Central memory CD8-positive, alpha-beta T cell (primary cell): ENCODE data around the gene ADRB2.
A peak's percentile ranks its signal among the peaks of the same experiment; 100 is the strongest.

Source experiments
- ATAC-seq: fragments of 150-1000 bp; cut with Tn5 transposase; replicated peaks from 2 replicates; pipeline ENCODE4 v1.10.0; 2022; ENCODE audit warnings: mild to moderate bottlenecking, moderate FRiP score, moderate number of reproducible peaks; ENCODE audit not compliant: poor library complexity, severe bottlenecking; ENCODE audit errors: extremely low read depth
- DNase-seq, 2 donors: peaks; one replicate each; pipeline ENCODE4 v3.0.0; 2021; ENCODE audit warnings: low spot score in 2 of 2
- H3K27ac Mint-ChIP-seq: one replicate; pipeline ENCODE4 v1.8.0; 2022; ENCODE audit warnings: low read depth, mild to moderate bottlenecking, moderate library complexity, mixed read lengths
- H3K27me3 Mint-ChIP-seq: one replicate; pipeline ENCODE4 v1.8.0; 2022; ENCODE audit warnings: mixed read lengths
- H3K36me3 Mint-ChIP-seq: one replicate; pipeline ENCODE4 v1.8.0; 2022; ENCODE audit warnings: mild to moderate bottlenecking, moderate library complexity, mixed read lengths; ENCODE audit not compliant: insufficient read depth
- H3K4me1 Mint-ChIP-seq: one replicate; pipeline ENCODE4 v1.8.0; 2022; ENCODE audit warnings: mixed read lengths
- H3K4me3 Mint-ChIP-seq: one replicate; pipeline ENCODE4 v1.8.0; 2022; ENCODE audit warnings: mild to moderate bottlenecking, moderate library complexity, mixed read lengths
- H3K9me3 Mint-ChIP-seq: one replicate; pipeline ENCODE4 v1.8.0; 2022; ENCODE audit warnings: mixed read lengths

ADRB2 gene

DNA sequence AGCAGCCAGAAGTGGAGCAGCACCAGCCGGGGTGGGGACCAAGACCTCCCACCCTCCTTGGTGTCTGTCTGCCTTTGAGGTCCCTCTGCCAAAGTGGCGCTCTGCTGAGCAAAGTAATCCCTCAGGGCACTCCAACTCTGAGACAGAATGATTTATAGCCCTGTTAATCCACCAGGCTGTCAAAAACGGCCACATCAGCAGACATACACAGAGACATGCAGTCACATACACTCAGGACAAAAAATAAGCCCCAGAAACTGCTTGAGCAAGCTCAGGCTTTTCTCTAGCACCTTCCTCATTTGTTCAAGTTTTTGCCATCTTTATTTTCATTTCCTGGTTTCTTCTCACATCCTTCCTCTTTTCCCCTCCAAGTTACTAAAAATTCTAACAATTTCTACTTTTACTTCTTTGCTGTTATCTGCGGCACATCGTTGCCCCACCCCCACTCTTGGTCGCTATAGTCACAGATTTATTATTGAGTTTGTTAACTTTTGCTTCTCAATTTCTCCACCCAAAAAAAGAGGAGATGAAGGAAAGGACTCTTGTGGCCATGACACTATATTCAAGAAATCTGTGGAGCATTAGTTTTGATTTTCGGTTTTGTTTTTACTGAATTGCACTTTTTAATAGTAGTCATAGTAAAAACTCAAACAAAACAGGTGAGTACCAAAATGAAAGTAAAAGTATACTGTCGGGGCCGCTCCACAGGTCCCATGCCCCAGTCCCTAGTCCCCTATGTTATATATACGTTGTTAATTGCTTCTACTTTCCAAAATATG is 17.4 kb upstream of the ADRB2 start:
- Mint-ChIP-seq H3K27me3 (no peaks in the 10 kb centered on the region), H3K4me1 (peaks cover 38% of the 10 kb centered on the region), H3K9me3 (no peaks in the 10 kb centered on the region), H3K36me3 (peaks cover 8% of the 10 kb centered on the region), H3K4me3 (peak overlapping the region; percentile 85), H3K27ac (peak overlapping the region; percentile 96)
- DNase-seq (no peak), ATAC-seq (peak; percentile 85)

GRCh38 chr5:148809781-148810524 is 16.5 kb upstream of the ADRB2 start:
- Mint-ChIP-seq H3K4me3 (peak overlapping the region; percentile 85), H3K27ac (peak overlapping the region; percentile 96), H3K9me3 (no peaks in the 10 kb centered on the region), H3K4me1 (peaks cover 38% of the 10 kb centered on the region), H3K36me3 (peaks cover 8% of the 10 kb centered on the region), H3K27me3 (no peaks in the 10 kb centered on the region)
- no peak for DNase-seq
- ATAC-seq: no peak

- peaks cover 38% of the 10 kb centered on the region for H3K4me1 Mint-ChIP-seq
- ATAC-seq (peak; percentile 33), DNase-seq (no peak)
- H3K9me3 Mint-ChIP-seq: no peaks in the 10 kb centered on the region
- H3K4me3 Mint-ChIP-seq: peak overlapping the region; percentile 85
- H3K27me3 Mint-ChIP-seq: no peaks in the 10 kb centered on the region
- peak overlapping the region; percentile 96 for H3K27ac Mint-ChIP-seq
- peaks cover 8% of the 10 kb centered on the region for H3K36me3 Mint-ChIP-seq
Measured at GRCh38 chr5:148810823-148811222, 15.6 kb upstream of the ADRB2 start.

DNA sequence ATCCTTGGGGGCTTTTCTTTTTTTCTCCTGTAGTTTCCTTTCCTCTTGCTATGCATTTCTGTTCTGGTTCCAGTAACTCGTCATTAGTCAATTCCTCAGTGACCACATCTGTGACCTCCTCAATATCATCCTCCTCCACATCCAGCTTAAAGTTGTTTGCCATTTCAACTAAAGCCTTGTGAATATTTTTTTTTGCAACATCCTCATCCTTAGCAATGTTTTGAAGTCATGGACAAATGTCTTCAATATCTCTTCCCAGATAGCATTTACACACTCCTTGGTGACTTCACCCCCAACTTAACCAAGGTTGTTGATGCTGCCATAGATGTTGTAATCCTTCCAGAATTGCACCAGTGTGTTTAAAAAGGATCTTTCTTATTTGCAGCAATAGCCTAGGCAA is 14.7 kb upstream of the ADRB2 start:
- Mint-ChIP-seq H3K27ac (no peak overlapping the region), H3K4me3 (no peak overlapping the region), H3K36me3 (peaks cover 10% of the 10 kb centered on the region), H3K9me3 (no peaks in the 10 kb centered on the region), H3K27me3 (no peaks in the 10 kb centered on the region), H3K4me1 (peaks cover 38% of the 10 kb centered on the region)
- no peak for ATAC-seq
- no peak for DNase-seq

- no peak for ATAC-seq
- no peak for DNase-seq
- no peak overlapping the region for H3K27ac Mint-ChIP-seq
- H3K27me3 Mint-ChIP-seq: no peaks in the 10 kb centered on the region
- no peak overlapping the region for H3K4me3 Mint-ChIP-seq
- H3K36me3 Mint-ChIP-seq: peaks cover 6% of the 10 kb centered on the region
- no peaks in the 10 kb centered on the region for H3K9me3 Mint-ChIP-seq
- H3K4me1 Mint-ChIP-seq: peaks cover 19% of the 10 kb centered on the region
Measured at GRCh38 chr5:148815086-148815485, 11.3 kb upstream of the ADRB2 start.

GRCh38 chr5:148815578-148815977 is 10.8 kb upstream of the ADRB2 start:
- peaks cover 16% of the 10 kb centered on the region for H3K4me1 Mint-ChIP-seq

DNA sequence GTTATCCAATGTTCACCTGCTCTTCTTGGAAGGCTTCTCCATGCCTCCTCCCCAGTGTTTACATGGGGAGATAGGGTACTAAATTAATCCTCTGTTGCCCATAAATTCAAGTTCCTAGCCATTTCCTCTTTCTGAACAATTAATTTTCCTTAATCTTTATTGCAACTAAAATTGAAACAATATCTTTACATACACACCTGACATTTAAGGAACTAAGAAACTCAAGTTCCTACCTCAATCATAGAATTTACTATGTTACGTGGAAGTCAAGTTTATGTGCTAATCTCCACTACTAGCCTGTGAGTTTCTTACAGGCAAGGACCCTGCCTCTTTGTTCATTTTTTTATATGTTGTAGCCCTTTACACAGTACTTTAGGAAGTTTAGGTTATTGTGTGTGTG is 10.1 kb upstream of the ADRB2 start:
- ATAC-seq: no peak
- H3K4me1 Mint-ChIP-seq: peaks cover 15% of the 10 kb centered on the region
- H3K4me3 Mint-ChIP-seq: no peak overlapping the region
- DNase-seq: no peak
- no peak overlapping the region for H3K27ac Mint-ChIP-seq
- H3K36me3 Mint-ChIP-seq: peaks cover 3% of the 10 kb centered on the region
- H3K9me3 Mint-ChIP-seq: no peaks in the 10 kb centered on the region
- H3K27me3 Mint-ChIP-seq: no peaks in the 10 kb centered on the region

More at GRCh38 chr5:148815578-148815977, 10.8 kb upstream of the ADRB2 start:
- Mint-ChIP-seq H3K4me3 (no peak overlapping the region), H3K27me3 (no peaks in the 10 kb centered on the region), H3K27ac (no peak overlapping the region), H3K36me3 (peaks cover 4% of the 10 kb centered on the region), H3K9me3 (no peaks in the 10 kb centered on the region)
- ATAC-seq: no peak
- no peak for DNase-seq

GRCh38 chr5:148816782-148817181 is 9.6 kb upstream of the ADRB2 start:
- ATAC-seq: no peak
- no peak overlapping the region for H3K4me3 Mint-ChIP-seq
- H3K4me1 Mint-ChIP-seq: peaks cover 10% of the 10 kb centered on the region
- no peak overlapping the region for H3K27ac Mint-ChIP-seq
- H3K27me3 Mint-ChIP-seq: no peaks in the 10 kb centered on the region
- no peaks in the 10 kb centered on the region for H3K9me3 Mint-ChIP-seq
- H3K36me3 Mint-ChIP-seq: peaks cover 2% of the 10 kb centered on the region
- no peak for DNase-seq

- no peak for DNase-seq
- no peak overlapping the region for H3K4me3 Mint-ChIP-seq
- H3K27ac Mint-ChIP-seq: no peak overlapping the region
- H3K4me1 Mint-ChIP-seq: peaks cover 6% of the 10 kb centered on the region
- H3K27me3 Mint-ChIP-seq: no peaks in the 10 kb centered on the region
- no peaks in the 10 kb centered on the region for H3K9me3 Mint-ChIP-seq
- H3K36me3 Mint-ChIP-seq: peaks cover 2% of the 10 kb centered on the region
- ATAC-seq: no peak
Measured at GRCh38 chr5:148817606-148818005, 8.8 kb upstream of the ADRB2 start.

GRCh38 chr5:148820461-148821395 is 5.7 kb upstream of the ADRB2 start:
- DNase-seq: no peak
- Mint-ChIP-seq H3K27ac (no peak overlapping the region), H3K27me3 (no peaks in the 10 kb centered on the region), H3K4me1 (peaks cover 11% of the 10 kb centered on the region), H3K36me3 (peaks cover 4% of the 10 kb centered on the region), H3K9me3 (no peaks in the 10 kb centered on the region), H3K4me3 (no peak overlapping the region)
- no peak for ATAC-seq

DNA sequence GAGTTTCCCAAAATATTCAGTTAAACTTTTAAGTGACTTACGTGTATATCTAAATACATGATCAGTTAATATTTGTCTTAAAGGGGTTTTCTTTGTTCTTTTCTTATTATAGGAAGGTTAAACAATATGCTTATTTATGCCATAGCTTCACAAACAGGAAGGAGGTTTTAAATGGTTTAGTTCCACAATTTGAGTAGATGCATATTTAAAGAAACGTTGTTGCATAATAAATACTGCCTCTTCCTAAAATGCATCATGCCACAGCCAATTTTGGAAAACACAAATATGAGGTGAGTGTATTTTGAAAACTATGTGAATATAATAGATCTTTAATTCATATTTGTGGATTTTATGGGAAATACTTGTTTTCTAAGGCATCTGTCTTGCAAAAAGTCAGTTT is 2.5 kb upstream of the ADRB2 start:
- H3K27ac Mint-ChIP-seq: no peak overlapping the region
- no peaks in the 10 kb centered on the region for H3K27me3 Mint-ChIP-seq
- no peak for ATAC-seq
- H3K9me3 Mint-ChIP-seq: no peaks in the 10 kb centered on the region
- H3K4me1 Mint-ChIP-seq: peaks cover 34% of the 10 kb centered on the region
- H3K4me3 Mint-ChIP-seq: no peak overlapping the region
- no peak for DNase-seq
- peaks cover 22% of the 10 kb centered on the region for H3K36me3 Mint-ChIP-seq

DNA sequence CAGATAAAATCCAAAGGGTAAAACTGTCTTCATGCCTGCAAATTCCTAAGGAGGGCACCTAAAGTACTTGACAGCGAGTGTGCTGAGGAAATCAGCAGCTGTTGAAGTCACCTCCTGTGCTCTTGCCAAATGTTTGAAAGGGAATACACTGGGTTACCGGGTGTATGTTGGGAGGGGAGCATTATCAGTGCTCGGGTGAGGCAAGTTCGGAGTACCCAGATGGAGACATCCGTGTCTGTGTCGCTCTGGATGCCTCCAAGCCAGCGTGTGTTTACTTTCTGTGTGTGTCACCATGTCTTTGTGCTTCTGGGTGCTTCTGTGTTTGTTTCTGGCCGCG is 727 bp upstream of the ADRB2 start:
- H3K27me3 Mint-ChIP-seq: no peaks in the 10 kb centered on the region
- no peaks in the 10 kb centered on the region for H3K9me3 Mint-ChIP-seq
- H3K36me3 Mint-ChIP-seq: peaks cover 27% of the 10 kb centered on the region
- DNase-seq: no peak
- ATAC-seq: no peak
- H3K27ac Mint-ChIP-seq: peak overlapping the region; percentile 92
- peak overlapping the region; percentile 94 for H3K4me3 Mint-ChIP-seq
- peaks cover 49% of the 10 kb centered on the region for H3K4me1 Mint-ChIP-seq
